Liver (tissue), 9 donors: ENCODE measurements around the gene MAPKAPK3. TPM values are rescaled to one million over a fixed set of nuclear protein-coding genes. Genes with fewer than 3 reads are reported as not detected.

Experiments
- DNase-seq: peaks from one replicate; pipeline ENCODE4 v3.0.0-alpha.2; 2017; ENCODE audit warnings: low spot score
- H3K27ac ChIP-seq, 2 donors: one replicate each; pipeline ENCODE4 v1.7.0; 2013; ENCODE audit warnings: inconsistent platforms in 2 of 2, low read length in 2 of 2, control low read depth in 1 of 2, low read depth in 1 of 2, mild to moderate bottlenecking in 1 of 2
- H3K27me3 ChIP-seq, 4 donors: one replicate each; pipeline versions ENCODE4 v1.6.1 to v1.7.0; 2013; ENCODE audit warnings: low read length in 3 of 4, inconsistent platforms in 1 of 4, mild to moderate bottlenecking in 1 of 4, moderate library complexity in 1 of 4; ENCODE audit not compliant: control insufficient read depth in 4 of 4, insufficient read depth in 4 of 4
- H3K36me3 ChIP-seq, 4 donors: one replicate each; pipeline versions ENCODE4 v1.6.1 to v1.7.0; 2013; ENCODE audit warnings: low read length in 3 of 4, mild to moderate bottlenecking in 3 of 4, low read depth in 1 of 4, moderate library complexity in 1 of 4; ENCODE audit not compliant: control insufficient read depth in 4 of 4, insufficient read depth in 3 of 4
- H3K4me1 ChIP-seq, 4 donors: one replicate each; pipeline versions ENCODE4 v1.6.1 to v1.7.0; 2013; ENCODE audit warnings: low read length in 3 of 4, mild to moderate bottlenecking in 3 of 4, moderate library complexity in 1 of 4; ENCODE audit not compliant: control insufficient read depth in 4 of 4, insufficient read depth in 4 of 4
- H3K4me3 ChIP-seq, 3 donors: one replicate each; pipeline versions ENCODE4 v1.6.1 to v1.7.0; 2013; ENCODE audit warnings: low read length in 3 of 3, control low read depth in 1 of 3, low read depth in 1 of 3, mild to moderate bottlenecking in 1 of 3
- H3K9ac ChIP-seq, 2 donors: one replicate each; pipeline ENCODE4 v1.7.0; 2013; ENCODE audit warnings: low read length in 2 of 2, mild to moderate bottlenecking in 2 of 2, moderate library complexity in 2 of 2, control low read depth in 1 of 2, low read depth in 1 of 2
- H3K9me3 ChIP-seq, 4 donors: one replicate each; pipeline versions ENCODE4 v1.6.1 to v1.7.0; 2013; ENCODE audit warnings: low read length in 3 of 4; ENCODE audit not compliant: control insufficient read depth in 4 of 4
- CTCF ChIP-seq: fragments of 150-350 bp; IDR thresholded peaks from 2 replicates; pipeline ENCODE4 v1.5.1; 2017; ENCODE audit warnings: improper control_type of control experiment, low read depth, low read length; ENCODE audit not compliant: missing input control
- EGR1 ChIP-seq, 2 donors: IDR thresholded peaks; 2 replicates each; pipeline ENCODE4 v1.6.1; 2016 to 2018; ENCODE audit warnings: antibody characterized with exemption in 2 of 2, low read depth in 2 of 2
- FOXA1 ChIP-seq: IDR thresholded peaks from 2 replicates; pipeline ENCODE4 v1.6.1; 2016; ENCODE audit warnings: antibody characterized with exemption
- FOXA2 ChIP-seq: IDR thresholded peaks from 2 replicates; pipeline ENCODE4 v1.6.1; 2016; ENCODE audit warnings: antibody characterized with exemption
- GABPA ChIP-seq, 2 donors: IDR thresholded peaks in 1 of 2; conservative IDR thresholded peaks in 1 of 2; 2 replicates each; pipeline ENCODE4 v1.6.1; 2016; ENCODE audit warnings: antibody characterized with exemption in 2 of 2, mild to moderate bottlenecking in 1 of 2, moderate library complexity in 1 of 2
- HNF4A ChIP-seq, 2 donors: conservative IDR thresholded peaks; 2 replicates each; pipeline ENCODE4 v1.6.1; 2016; ENCODE audit warnings: antibody characterized with exemption in 2 of 2, mild to moderate bottlenecking in 2 of 2
- HNF4G ChIP-seq: IDR thresholded peaks from 2 replicates; pipeline ENCODE4 v1.6.1; 2016; ENCODE audit warnings: antibody characterized with exemption
- JUND ChIP-seq, 2 donors: IDR thresholded peaks; 2 replicates each; pipeline ENCODE4 v1.6.1; 2016; ENCODE audit warnings: antibody characterized with exemption in 2 of 2
- REST ChIP-seq: IDR thresholded peaks from 2 replicates; pipeline ENCODE4 v1.6.1; 2016; ENCODE audit warnings: antibody characterized with exemption, mild to moderate bottlenecking
- RXRA ChIP-seq, 2 donors: IDR thresholded peaks; 2 replicates each; pipeline ENCODE4 v1.6.1; 2017 to 2018; ENCODE audit warnings: antibody characterized with exemption in 2 of 2, mild to moderate bottlenecking in 1 of 2
- SP1 ChIP-seq: IDR thresholded peaks from 2 replicates; pipeline ENCODE4 v1.6.1; 2018; ENCODE audit warnings: antibody characterized with exemption, mild to moderate bottlenecking
- TAF1 ChIP-seq: conservative IDR thresholded peaks from 2 replicates; pipeline ENCODE4 v1.6.1; 2016; ENCODE audit warnings: antibody characterized with exemption, mild to moderate bottlenecking
- YY1 ChIP-seq: IDR thresholded peaks from 2 replicates; pipeline ENCODE4 v1.6.1; 2016; ENCODE audit warnings: antibody characterized with exemption, mild to moderate bottlenecking
- ZBTB33 ChIP-seq: IDR thresholded peaks from 2 replicates; pipeline ENCODE4 v1.6.1; 2016; ENCODE audit warnings: antibody characterized with exemption
- WGBS: extraction: QIAGEN DNeasy Blood & Tissue Kit; methylation state at CpG from one replicate; pipeline ENCODE4 v1.1.7; 2013; 5-methylcytosine and 5-hydroxymethylcytosine counted together
- polyA plus RNA-seq, 2 donors: library from polyadenylated mRNA; stranded (reverse) in 1 of 2; unstranded in 1 of 2; fragments of 200-250 nt in 1 of 2; fragments of >200 nt in 1 of 2; fragmentation: Nextera tagmentation in 1 of 2; extraction: Ambion mirVana in 1 of 2; gene quantifications; one replicate each; pipeline versions ENCODE4 v1.2.1 to v1.2.3, GENCODE V29; 2013 to 2015
- total RNA-seq, 2 donors: library from RNA; depleted of rRNA; stranded (reverse); fragments of >200 nt; gene quantifications; one replicate each; pipeline ENCODE4 v1.2.3, GENCODE V29; 2014
- TF ChIP-seq, protein P1 (sequence below): IDR thresholded peaks from 2 replicates; pipeline ENCODE4 v1.6.1; 2016; ENCODE audit warnings: antibody characterized with exemption
- donor health status: healthy.
- donor health status: healthy.
- donor health status: healthy.
- donor health status: healthy.
- donor health status: healthy.

MAPKAPK3 gene
- total and polyA plus RNA-seq, 4 donors: 13.9 to 32.9 (median 19.0) TPM

DNA sequence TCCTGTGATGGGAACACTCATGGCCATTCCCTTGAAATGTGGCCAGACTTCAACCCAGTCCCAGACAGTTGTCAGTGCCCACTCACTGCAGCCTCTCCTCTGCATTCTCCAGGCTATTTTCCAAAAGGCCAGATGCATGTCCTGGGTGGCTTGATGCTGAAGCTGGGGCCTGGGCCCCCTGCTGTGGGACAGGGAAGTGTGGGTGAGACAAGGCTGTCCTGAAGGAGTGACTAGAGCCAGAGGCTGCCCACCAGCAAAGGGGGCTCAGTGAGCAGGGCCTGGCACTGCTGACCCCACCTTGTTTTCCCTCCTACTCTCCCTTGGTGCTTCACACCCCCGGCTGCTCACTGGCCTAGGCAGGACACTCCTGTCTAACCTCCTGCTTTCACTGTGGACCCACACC lies 17.2 kb upstream of the MAPKAPK3 start:
- Histone ChIP-seq H3K9me3 (no peaks in the 10 kb centered on the region), H3K36me3 (peaks cover 0 to 2% (median 0%) of the 10 kb centered on the region in 4 donors), H3K4me1 (peaks cover 24 to 61% (median 45%) of the 10 kb centered on the region in 4 donors), H3K4me3 (no peak overlapping the region), H3K9ac (no peak overlapping the region), H3K27ac (peak overlapping the region; percentile 94 to 98), H3K27me3 (no peaks in the 10 kb centered on the region)
- peak; percentile 12 for TF ChIP-seq YY1
- no peak for TF ChIP-seq TAF1
- no peak for DNase-seq
- 39% methylated on average over 1 of the region's 1 CpG for WGBS

DNA sequence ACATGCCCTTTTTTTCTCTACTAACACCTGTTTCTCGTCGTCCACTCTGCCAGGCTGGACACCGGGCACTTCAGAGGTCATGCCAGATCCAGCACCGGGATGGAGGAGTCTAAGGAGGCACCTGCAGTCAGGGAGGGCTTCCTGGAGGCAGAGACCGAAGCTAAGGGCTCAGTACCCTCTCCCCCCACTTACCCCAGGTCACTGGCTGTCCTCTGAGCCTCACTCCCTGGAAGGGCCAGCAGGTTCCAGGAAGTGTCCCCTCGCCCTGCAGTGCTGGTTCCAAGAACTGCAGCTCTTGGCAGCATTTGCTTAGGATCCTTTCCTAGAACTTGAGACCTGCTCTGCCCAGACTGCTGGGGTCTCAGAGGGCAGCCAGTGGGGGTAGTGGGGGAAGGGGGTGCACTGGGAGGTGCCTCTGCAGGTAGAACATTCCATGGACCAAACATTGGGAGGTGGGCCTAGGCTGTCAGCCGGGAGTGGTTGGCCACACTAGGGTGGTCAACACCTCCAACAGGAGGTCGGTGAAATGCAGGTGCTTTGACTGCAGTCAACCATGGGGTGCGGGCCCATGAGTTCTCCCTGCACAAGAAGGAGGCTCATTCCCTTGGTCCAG lies 16.7 kb upstream of the MAPKAPK3 start:
- peaks cover 0 to 2% (median 0%) of the 10 kb centered on the region in 4 donors for H3K36me3 ChIP-seq
- H3K9ac ChIP-seq: no peak overlapping the region
- DNase-seq: no peak
- no peaks in the 10 kb centered on the region for H3K9me3 ChIP-seq
- 42% methylated on average over 9 of the region's 9 CpGs for WGBS
- no peaks in the 10 kb centered on the region for H3K27me3 ChIP-seq
- TF ChIP-seq FOXA2: no peak
- TF ChIP-seq GABPA (IDR thresholded peaks at IDR 0.05 in 1 of 2, conservative IDR thresholded peaks at IDR 0.05 in 1 of 2): no peak
- peak; percentile 5 for TF ChIP-seq SP1
- peak in 1 of 2 donors; percentile 38 for TF ChIP-seq RXRA (IDR thresholded peaks at IDR 0.05)
- TF ChIP-seq, protein P1, sequence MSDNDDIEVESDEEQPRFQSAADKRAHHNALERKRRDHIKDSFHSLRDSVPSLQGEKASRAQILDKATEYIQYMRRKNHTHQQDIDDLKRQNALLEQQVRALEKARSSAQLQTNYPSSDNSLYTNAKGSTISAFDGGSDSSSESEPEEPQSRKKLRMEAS: peak; percentile 28
- TF ChIP-seq HNF4G: no peak
- TF ChIP-seq FOXA1: no peak
- TF ChIP-seq ZBTB33: no peak
- TF ChIP-seq CTCF: no peak
- TF ChIP-seq YY1: peak; percentile 7
- peak in 1 of 2 donors; percentile 38 for TF ChIP-seq HNF4A (conservative IDR thresholded peaks at IDR 0.05)
- no peak overlapping the region for H3K4me3 ChIP-seq
- peak overlapping the region; percentile 94 to 98 for H3K27ac ChIP-seq
- H3K4me1 ChIP-seq: peaks cover 24 to 64% (median 50%) of the 10 kb centered on the region in 4 donors

GRCh38 chr3:50600841-50601591 lies 15.9 kb upstream of the MAPKAPK3 start:
- peak; percentile 78 for DNase-seq
- H3K27me3 ChIP-seq: no peaks in the 10 kb centered on the region
- H3K36me3 ChIP-seq: peaks cover 0 to 2% (median 0%) of the 10 kb centered on the region in 4 donors
- WGBS: 3% methylated on average over 14 of the region's 14 CpGs
- peak overlapping the region; percentile 94 to 98 for H3K27ac ChIP-seq
- H3K4me1 ChIP-seq: peaks cover 27 to 71% (median 58%) of the 10 kb centered on the region in 4 donors
- no peaks in the 10 kb centered on the region for H3K9me3 ChIP-seq
- no peak overlapping the region for H3K4me3 ChIP-seq
- H3K9ac ChIP-seq: peak overlapping the region; percentile 49 to 50
- TF ChIP-seq FOXA2 (peak; percentile 53), GABPA (IDR thresholded peaks at IDR 0.05 in 1 of 2, conservative IDR thresholded peaks at IDR 0.05 in 1 of 2) (no peak), TAF1 (no peak), RXRA (IDR thresholded peaks at IDR 0.05) (peak; percentile 90 to 92), ZBTB33 (peak; percentile 72), JUND (IDR thresholded peaks at IDR 0.05) (peak; percentile 43 to 54), HNF4G (no peak), FOXA1 (no peak), EGR1 (IDR thresholded peaks at IDR 0.05; ENCODE audit: low read depth in 2 of 2) (peak in 1 of 2 donors; percentile 57), REST (peak; percentile 83)
- TF ChIP-seq, protein P1: peak; percentile 95
